Stimulated activated naive CD8-positive, alpha-beta T cell treated with anti-CD3 and anti-CD28 coated beads, Interleukin-15, amount 100 ng/mL, for 72 hours (primary cell): ENCODE measurements around the gene SCN7A.
"Not testable (repeated sequence)": the region's sequence is repeated elsewhere in the genome, so short reads cannot be mapped to it uniquely, and the experiment has no call there.

Experiments used
- ATAC-seq: fragments of 150-1000 bp; cut with Tn5 transposase; 2 replicates; pipeline ENCODE4 v1.10.0; 2021; ENCODE audit warnings: mild to moderate bottlenecking, moderate library complexity
- DNase-seq, 2 donors: peaks; one replicate each; pipeline ENCODE4 v3.0.0; 2021 to 2022
- H3K27ac Mint-ChIP-seq, 2 donors: one replicate each; pipeline ENCODE4 v1.8.0; 2022; ENCODE audit warnings: mild to moderate bottlenecking in 2 of 2, mixed read lengths in 2 of 2, moderate library complexity in 2 of 2
- H3K27me3 Mint-ChIP-seq: one replicate; pipeline ENCODE4 v1.8.0; 2022; ENCODE audit warnings: mixed read lengths
- H3K4me1 Mint-ChIP-seq: one replicate; pipeline ENCODE4 v1.8.0; 2022; ENCODE audit warnings: mild to moderate bottlenecking, mixed read lengths
- H3K4me3 Mint-ChIP-seq, 2 donors: one replicate each; pipeline ENCODE4 v1.8.0; 2022; ENCODE audit warnings: mild to moderate bottlenecking in 2 of 2, mixed read lengths in 2 of 2, moderate library complexity in 1 of 2
- H3K9me3 Mint-ChIP-seq, 2 donors: one replicate each; pipeline ENCODE4 v1.8.0; 2022; ENCODE audit warnings: mixed read lengths in 2 of 2

Gene SCN7A

DNA sequence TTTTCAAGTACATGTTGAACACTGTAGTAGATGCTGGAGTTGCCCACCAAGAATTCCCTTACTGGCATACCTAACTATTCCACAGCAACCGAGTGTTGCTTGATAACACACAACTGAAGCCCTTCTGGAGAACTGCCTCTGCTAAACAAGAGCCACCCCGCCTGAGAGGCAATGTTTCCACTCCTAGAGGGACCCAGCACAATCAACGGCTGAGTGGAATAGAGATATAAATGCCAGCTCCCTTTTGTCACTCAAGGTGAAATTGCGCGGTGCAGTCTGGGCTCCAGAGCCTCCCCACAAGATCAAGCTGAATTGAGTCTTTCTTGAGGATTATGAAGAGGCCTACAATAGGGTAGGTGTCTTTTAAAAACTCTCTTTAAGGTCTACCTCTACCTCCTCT lies 69.2 kb downstream of the SCN7A start:
- Mint-ChIP-seq H3K9me3 (no peaks in the 10 kb centered on the region), H3K4me1 (no peaks in the 10 kb centered on the region), H3K27me3 (no peaks in the 10 kb centered on the region), H3K27ac (no peak overlapping the region), H3K4me3 (no peak overlapping the region)
- ATAC-seq (no peak), DNase-seq (no peak)

- DNase-seq: no peak
- no peak for ATAC-seq
- Mint-ChIP-seq H3K9me3 (no peaks in the 10 kb centered on the region), H3K27me3 (no peaks in the 10 kb centered on the region), H3K4me3 (no peak overlapping the region), H3K4me1 (no peaks in the 10 kb centered on the region), H3K27ac (no peak overlapping the region)
These were observed 74.5 kb downstream of the SCN7A start for GRCh38 chr2:166419616-166419934.

DNA sequence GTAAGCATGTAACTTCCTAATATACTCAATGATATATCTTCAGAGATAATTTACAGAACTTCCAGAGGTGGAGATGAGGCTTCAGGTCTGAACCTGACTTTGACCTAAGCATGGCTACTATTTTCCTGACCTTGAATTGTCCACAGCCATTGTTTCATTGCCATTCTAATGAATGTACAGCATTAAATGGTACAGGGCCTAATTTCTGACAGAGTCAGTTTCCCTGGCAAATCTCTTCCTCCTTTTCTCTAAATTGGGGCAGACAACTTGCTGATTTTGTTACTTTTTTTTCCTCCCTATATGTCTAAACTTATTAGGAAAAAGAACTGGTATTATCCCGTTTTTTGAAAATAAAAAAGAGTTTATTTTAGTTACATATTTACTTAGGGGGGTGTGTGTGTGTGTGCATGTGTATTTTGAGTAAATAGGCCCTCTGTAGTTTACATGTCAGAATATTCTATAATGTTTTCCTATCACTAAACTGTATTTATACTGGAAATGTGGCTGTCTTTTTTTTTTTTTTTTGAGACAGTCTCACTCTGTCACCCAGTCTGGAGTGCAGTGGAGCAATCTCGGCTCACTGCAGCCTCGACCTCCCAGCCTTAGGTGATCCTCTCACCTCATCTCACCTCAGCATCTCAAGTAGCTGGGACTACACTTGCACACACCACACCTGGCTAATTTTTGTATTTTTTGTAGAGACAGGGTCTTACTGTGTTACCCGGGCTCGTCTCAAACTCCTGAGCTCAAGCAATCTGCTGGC lies 75.0 kb downstream of the SCN7A start:
- ATAC-seq (no peak), DNase-seq (no peak)
- Mint-ChIP-seq H3K4me3 (no peak overlapping the region), H3K27me3 (no peaks in the 10 kb centered on the region), H3K4me1 (no peaks in the 10 kb centered on the region), H3K27ac (no peak overlapping the region), H3K9me3 (no peaks in the 10 kb centered on the region)

DNA sequence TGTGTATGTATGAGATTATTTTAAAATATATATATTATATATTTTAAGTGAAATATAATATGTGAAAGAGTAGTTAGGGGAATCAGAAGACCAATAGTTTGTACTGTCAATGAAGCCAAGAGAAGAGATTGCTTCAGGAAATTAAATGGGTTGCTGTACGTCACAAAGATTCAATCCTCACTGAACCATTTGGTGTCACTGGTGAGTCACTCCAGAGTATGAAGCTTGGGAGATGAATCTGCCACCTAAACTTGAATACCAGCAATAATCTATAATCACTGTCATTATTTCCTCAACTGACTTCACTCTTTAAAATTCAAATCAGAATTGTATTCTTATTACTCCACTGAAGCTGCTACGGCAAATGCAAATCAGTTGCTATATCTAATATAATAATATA lies 76.4 kb downstream of the SCN7A start:
- H3K4me1 Mint-ChIP-seq: no peaks in the 10 kb centered on the region
- ATAC-seq: no peak
- H3K27ac Mint-ChIP-seq: no peak overlapping the region
- no peaks in the 10 kb centered on the region for H3K9me3 Mint-ChIP-seq
- no peak for DNase-seq
- H3K27me3 Mint-ChIP-seq: no peaks in the 10 kb centered on the region
- no peak overlapping the region for H3K4me3 Mint-ChIP-seq

GRCh38 chr2:166413255-166413654 lies 80.8 kb downstream of the SCN7A start:
- ATAC-seq: no peak
- Mint-ChIP-seq H3K27me3 (no peaks in the 10 kb centered on the region), H3K4me3 (no peak overlapping the region), H3K9me3 (no peaks in the 10 kb centered on the region), H3K4me1 (no peaks in the 10 kb centered on the region), H3K27ac (no peak overlapping the region)
- DNase-seq: no peak

GRCh38 chr2:166411473-166412230 lies 82.4 kb downstream of the SCN7A start:
- Mint-ChIP-seq H3K4me3 (no peak overlapping the region), H3K27ac (no peak overlapping the region), H3K9me3 (no peaks in the 10 kb centered on the region), H3K27me3 (no peaks in the 10 kb centered on the region), H3K4me1 (no peaks in the 10 kb centered on the region)
- DNase-seq (no peak), ATAC-seq (no peak)

- Mint-ChIP-seq H3K4me3 (no peak overlapping the region), H3K27ac (no peak overlapping the region), H3K9me3 (peaks cover 0 to 4% of the 10 kb centered on the region in 2 donors), H3K27me3 (no peaks in the 10 kb centered on the region), H3K4me1 (no peaks in the 10 kb centered on the region)
- ATAC-seq: no peak
- no peak for DNase-seq
These were observed 83.1 kb downstream of the SCN7A start for GRCh38 chr2:166410828-166411472.

DNA sequence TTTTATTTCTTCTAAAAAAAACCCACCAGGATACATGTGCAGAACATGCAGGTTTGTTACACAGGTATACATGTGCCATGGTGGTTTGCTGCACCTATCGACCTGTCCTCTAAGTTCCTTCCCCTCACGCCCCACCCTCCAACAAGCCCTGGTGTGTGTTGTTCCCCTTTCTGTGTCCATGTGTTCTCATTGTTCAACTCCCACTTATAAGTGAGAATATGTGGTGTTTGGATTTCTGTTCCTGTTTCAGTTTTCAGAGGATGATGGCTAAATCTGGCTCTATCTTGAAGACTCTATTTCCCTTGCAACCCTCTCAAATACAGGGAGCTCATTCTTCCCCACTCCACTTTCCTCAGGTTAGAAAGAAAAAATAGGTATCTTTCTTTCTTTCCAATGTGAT lies 86.3 kb downstream of the SCN7A start:
- ATAC-seq, DNase-seq, H3K4me1 Mint-ChIP-seq, H3K27me3 Mint-ChIP-seq, H3K4me3 Mint-ChIP-seq, H3K9me3 Mint-ChIP-seq, H3K27ac Mint-ChIP-seq: not testable (repeated sequence)

DNA sequence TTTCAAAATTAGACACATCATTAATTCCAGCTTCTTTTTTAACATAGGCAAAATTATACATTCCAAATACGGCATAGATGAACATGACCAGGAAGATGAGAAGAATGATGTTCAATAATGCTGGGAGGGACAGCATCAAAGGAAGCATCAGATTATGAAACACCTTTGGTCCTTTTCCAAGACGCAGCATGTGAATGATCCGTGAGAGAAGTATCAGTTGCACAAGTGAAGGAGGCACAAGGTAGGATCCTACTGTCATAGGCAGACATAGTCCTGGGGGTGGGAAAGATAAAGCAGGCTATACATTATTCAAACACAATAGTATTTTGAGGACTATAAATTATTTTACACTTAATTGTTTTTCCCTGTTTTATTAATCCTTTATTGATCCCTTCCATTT lies 87.7 kb downstream of the SCN7A start:
- ATAC-seq: no peak
- no peaks in the 10 kb centered on the region for H3K4me1 Mint-ChIP-seq
- H3K9me3 Mint-ChIP-seq: peaks cover 0 to 4% of the 10 kb centered on the region in 2 donors

DNA sequence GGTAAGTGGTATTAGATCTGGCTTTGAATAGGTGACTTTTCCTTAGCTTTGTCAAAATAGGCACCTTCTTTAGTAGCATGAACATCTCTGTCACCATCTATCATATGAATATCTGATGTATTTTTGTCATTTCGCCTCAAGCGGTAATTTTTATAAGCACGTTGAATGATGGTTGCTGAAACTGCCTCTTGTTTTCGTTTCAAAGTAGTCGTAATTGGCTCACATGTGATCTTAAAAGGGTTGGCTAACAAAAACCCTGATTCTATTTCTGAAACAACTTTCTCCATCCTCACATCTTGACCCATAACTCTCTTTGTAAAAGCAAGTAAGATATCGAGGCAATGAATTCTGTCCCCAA lies 88.5 kb downstream of the SCN7A start:
- DNase-seq: no peak
- Mint-ChIP-seq H3K27me3 (no peaks in the 10 kb centered on the region), H3K4me1 (no peaks in the 10 kb centered on the region), H3K9me3 (peaks cover 0 to 4% of the 10 kb centered on the region in 2 donors), H3K4me3 (no peak overlapping the region), H3K27ac (no peak overlapping the region)
- no peak for ATAC-seq

More for the DNA sequence above, 87.7 kb downstream of the SCN7A start:
- H3K4me3 Mint-ChIP-seq: no peak overlapping the region
- no peak for DNase-seq
- H3K27me3 Mint-ChIP-seq: no peaks in the 10 kb centered on the region
- no peak overlapping the region for H3K27ac Mint-ChIP-seq

GRCh38 chr2:166404831-166405568 lies 89.0 kb downstream of the SCN7A start:
- no peaks in the 10 kb centered on the region for H3K4me1 Mint-ChIP-seq
- ATAC-seq (no peak), DNase-seq (no peak)
- no peaks in the 10 kb centered on the region for H3K27me3 Mint-ChIP-seq
- peaks cover 0 to 4% of the 10 kb centered on the region in 2 donors for H3K9me3 Mint-ChIP-seq
- H3K4me3 Mint-ChIP-seq: no peak overlapping the region
- H3K27ac Mint-ChIP-seq: no peak overlapping the region

DNA sequence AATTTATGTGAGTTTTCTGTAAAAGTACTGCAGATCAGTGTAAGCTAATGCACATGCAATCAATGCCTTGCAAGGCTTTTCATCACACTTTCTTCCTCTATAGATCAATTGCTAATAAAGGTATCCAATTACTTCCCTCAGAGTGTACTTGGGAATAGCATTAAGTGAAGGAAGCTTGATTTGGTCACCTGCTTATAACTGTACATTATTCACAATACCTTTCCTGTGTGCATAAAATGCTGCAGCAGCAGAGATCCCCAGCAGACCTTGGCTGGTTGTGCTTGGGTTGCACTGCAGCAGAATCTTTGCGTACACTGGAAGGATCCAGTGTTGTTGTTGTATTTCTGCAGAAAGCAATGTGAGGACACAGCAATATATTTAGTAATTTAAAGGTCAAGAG lies 99.8 kb downstream of the SCN7A start:
- Mint-ChIP-seq H3K27me3 (no peaks in the 10 kb centered on the region), H3K4me3 (no peak overlapping the region), H3K4me1 (no peaks in the 10 kb centered on the region), H3K27ac (no peak overlapping the region), H3K9me3 (no peaks in the 10 kb centered on the region)
- ATAC-seq: no peak
- DNase-seq: no peak

DNA sequence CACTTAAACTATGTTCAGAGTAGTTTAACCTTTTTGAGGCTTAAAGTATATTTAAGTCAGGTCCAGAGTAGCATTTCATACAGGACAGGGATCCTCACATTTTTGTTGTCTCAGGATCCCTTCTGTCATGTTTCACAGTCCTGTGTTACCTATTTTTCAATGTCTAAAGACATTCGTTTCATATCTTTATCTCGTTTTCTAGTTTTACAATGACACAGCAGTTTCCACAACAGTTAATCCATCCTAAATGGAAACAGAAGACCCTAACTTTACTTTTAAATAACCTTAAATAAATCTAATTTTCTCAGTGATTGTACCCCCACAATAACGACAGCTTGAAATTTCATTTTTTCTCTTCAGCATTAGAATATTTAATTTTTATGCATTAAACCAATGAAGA lies 101.0 kb downstream of the SCN7A start:
- no peaks in the 10 kb centered on the region for H3K4me1 Mint-ChIP-seq
- ATAC-seq (no peak), DNase-seq (no peak)
- H3K4me3 Mint-ChIP-seq: no peak overlapping the region
- H3K9me3 Mint-ChIP-seq: no peaks in the 10 kb centered on the region
- H3K27me3 Mint-ChIP-seq: no peaks in the 10 kb centered on the region
- H3K27ac Mint-ChIP-seq: no peak overlapping the region

DNA sequence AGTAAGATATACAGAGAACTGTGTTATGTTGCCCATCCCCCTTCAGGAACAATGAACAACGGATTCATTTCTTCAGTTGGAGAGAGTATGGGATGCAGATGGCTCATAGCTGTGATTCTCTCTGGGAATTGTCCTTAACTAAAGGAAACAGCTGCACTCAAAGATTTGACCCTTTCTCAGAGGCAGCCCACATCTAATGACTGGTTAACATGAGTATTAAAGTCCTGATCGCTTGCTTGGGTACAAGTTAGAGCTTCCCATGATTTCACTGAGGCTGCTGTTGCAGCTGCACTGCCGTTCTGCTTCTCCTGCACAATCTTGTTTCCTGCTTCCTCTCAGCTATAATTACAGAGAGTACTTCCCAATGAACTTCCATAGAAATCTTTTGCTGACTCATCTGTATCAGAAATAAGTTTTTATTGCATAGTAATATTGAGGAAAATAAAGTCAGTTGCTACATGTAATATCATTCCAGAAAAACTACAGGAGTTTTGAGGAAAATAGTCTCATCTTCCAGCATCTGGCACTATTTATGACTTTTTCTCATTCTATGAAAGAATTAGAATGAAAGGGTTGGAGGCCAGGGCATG lies 105.5 kb downstream of the SCN7A start:
- ATAC-seq (no peak), DNase-seq (no peak)
- H3K9me3 Mint-ChIP-seq: no peaks in the 10 kb centered on the region
- no peaks in the 10 kb centered on the region for H3K27me3 Mint-ChIP-seq
- no peaks in the 10 kb centered on the region for H3K4me1 Mint-ChIP-seq
- H3K27ac Mint-ChIP-seq: no peak overlapping the region
- no peak overlapping the region for H3K4me3 Mint-ChIP-seq

DNA sequence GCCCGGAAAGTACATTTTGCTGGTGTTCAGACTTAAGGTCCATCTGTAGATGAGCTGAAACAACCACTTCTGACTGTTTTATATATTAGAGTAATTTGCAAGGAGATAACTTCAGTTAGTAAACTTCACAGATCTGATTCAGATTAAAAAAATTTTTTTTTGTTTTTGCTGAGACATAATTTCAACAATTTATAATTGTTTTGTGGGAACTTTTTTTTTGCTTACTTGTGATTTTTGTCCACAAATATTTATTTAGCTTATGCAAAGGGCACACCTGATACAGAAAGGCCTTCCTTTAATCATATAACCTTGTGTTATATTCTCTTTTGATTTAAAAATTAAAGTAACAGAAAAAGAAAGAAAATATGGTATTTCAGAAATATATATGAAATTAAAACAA lies 108.7 kb downstream of the SCN7A start:
- Mint-ChIP-seq H3K4me1 (no peaks in the 10 kb centered on the region), H3K27me3 (no peaks in the 10 kb centered on the region), H3K9me3 (no peaks in the 10 kb centered on the region), H3K4me3 (no peak overlapping the region), H3K27ac (no peak overlapping the region)
- DNase-seq: no peak
- no peak for ATAC-seq
